Upper lobe of left lung (tissue), 6 donors: ENCODE data around the gene BAAT. TPM values are rescaled to one million over a fixed set of nuclear protein-coding genes. Genes with fewer than 3 reads are reported as not detected.

Source experiments
- ATAC-seq, 2 donors: fragments of 200-7000 bp; cut with Tn5 transposase; one replicate each; pipeline ENCODE4 v1.9.1; 2022; ENCODE audit warnings: mild to moderate bottlenecking in 2 of 2, moderate library complexity in 2 of 2; ENCODE audit not compliant: low FRiP score in 2 of 2
- DNase-seq, 2 donors: peaks; one replicate each; pipeline ENCODE4 v3.0.0-alpha.2; 2019 to 2020
- H3K27ac ChIP-seq, 4 donors: fragments of 200-600 bp; sonication (generic); one replicate each; pipeline ENCODE4 v1.5.1; 2016 to 2019
- H3K27me3 ChIP-seq, 4 donors: fragments of 200-600 bp; sonication (generic); one replicate each; pipeline ENCODE4 v1.5.1; 2017 to 2019
- H3K36me3 ChIP-seq, 4 donors: fragments of 200-600 bp; sonication (generic); one replicate each; pipeline ENCODE4 v1.5.1; 2016 to 2019
- H3K4me1 ChIP-seq, 4 donors: fragments of 200-600 bp; sonication (generic); one replicate each; pipeline ENCODE4 v1.5.1; 2018 to 2019
- H3K4me3 ChIP-seq, 4 donors: fragments of 200-600 bp; sonication (generic); one replicate each; pipeline ENCODE4 v1.5.1; 2017 to 2019; ENCODE audit warnings: mild to moderate bottlenecking in 2 of 4, moderate library complexity in 1 of 4
- H3K9me3 ChIP-seq, 4 donors: fragments of 200-600 bp; sonication (generic); one replicate each; pipeline ENCODE4 v1.5.1; 2018 to 2019
- EP300 ChIP-seq, 4 donors: sonication (generic); formaldehyde crosslinking; IDR thresholded peaks; one replicate each; pipeline ENCODE4 v1.5.1; 2017; ENCODE audit warnings: antibody characterized with exemption in 4 of 4, control low read depth in 2 of 4
- POLR2A ChIP-seq, 4 donors: fragments of 450-650 bp; IDR thresholded peaks; one replicate each; pipeline ENCODE4 v1.5.1; 2016 to 2017; ENCODE audit warnings: antibody characterized with exemption in 4 of 4, mild to moderate bottlenecking in 2 of 4
- POLR2AphosphoS5 ChIP-seq, 2 donors: sonication (generic); formaldehyde crosslinking; IDR thresholded peaks; one replicate each; pipeline ENCODE4 v1.5.1; 2017; ENCODE audit warnings: antibody characterized with exemption in 2 of 2
- WGBS, 2 donors: methylation state at CpG; one replicate each; pipeline ENCODE4 v1.1.5; 2017 to 2018; 5-methylcytosine and 5-hydroxymethylcytosine counted together
- total RNA-seq, 6 donors: library from RNA; depleted of rRNA in 4 of 6; stranded (reverse); fragments of >200 nt in 4 of 6; gene quantifications; one replicate each; pipeline versions ENCODE4 v1.1.0 to v1.2.1, GENCODE V29; 2016 to 2021
- TF ChIP-seq, protein P1 (sequence below), 6 experiments: fragments of 450-650 bp in 4 of 6; fragments of 200-600 bp in 2 of 6; sonication (generic) in 2 of 6; IDR thresholded peaks; one replicate each; pipeline ENCODE4 v1.5.1; 2016 to 2019; ENCODE audit warnings: antibody characterized with exemption in 6 of 6
- donor health status: DM: no; HTN: no; CAD: no; lungs with moderate emphysema.
- donor health status: DM: no; HTN: yes; CAD: no; lungs with severe emphysema.

Gene BAAT
- total RNA-seq, 6 donors from 2014 or later: 1.7 to 3.3 TPM; not detected in 4

DNA sequence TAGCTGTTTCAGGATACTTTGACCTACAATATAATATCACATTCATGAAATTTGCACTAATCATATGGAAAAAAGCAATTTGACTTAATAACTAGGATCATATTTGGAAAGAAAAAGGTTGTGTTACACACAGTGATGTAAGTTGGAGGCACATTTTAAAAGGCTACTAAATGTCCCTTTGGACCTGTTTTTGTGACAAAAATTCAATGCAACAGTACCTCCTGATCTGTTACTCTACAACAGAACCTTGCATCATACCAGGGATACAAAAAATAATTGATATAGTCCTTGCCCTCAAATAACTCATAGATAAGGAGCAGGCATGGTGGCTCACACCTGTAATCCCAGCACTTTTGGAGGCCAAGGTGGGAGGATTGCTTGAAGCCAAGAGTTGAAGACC, 67.1 kb downstream of the BAAT start:
- Histone ChIP-seq H3K9me3 (no peaks in the 10 kb centered on the region), H3K4me3 (no peak overlapping the region), H3K27me3 (no peaks in the 10 kb centered on the region), H3K27ac (no peak overlapping the region), H3K36me3 (no peaks in the 10 kb centered on the region), H3K4me1 (peaks cover 0 to 9% (median 6%) of the 10 kb centered on the region in 4 donors)
- no peak for ATAC-seq
- TF ChIP-seq POLR2A (IDR thresholded peaks at IDR 0.05) (no peak), POLR2AphosphoS5 (IDR thresholded peaks at IDR 0.05) (no peak), EP300 (IDR thresholded peaks at IDR 0.05) (no peak)
- TF ChIP-seq, protein P1, sequence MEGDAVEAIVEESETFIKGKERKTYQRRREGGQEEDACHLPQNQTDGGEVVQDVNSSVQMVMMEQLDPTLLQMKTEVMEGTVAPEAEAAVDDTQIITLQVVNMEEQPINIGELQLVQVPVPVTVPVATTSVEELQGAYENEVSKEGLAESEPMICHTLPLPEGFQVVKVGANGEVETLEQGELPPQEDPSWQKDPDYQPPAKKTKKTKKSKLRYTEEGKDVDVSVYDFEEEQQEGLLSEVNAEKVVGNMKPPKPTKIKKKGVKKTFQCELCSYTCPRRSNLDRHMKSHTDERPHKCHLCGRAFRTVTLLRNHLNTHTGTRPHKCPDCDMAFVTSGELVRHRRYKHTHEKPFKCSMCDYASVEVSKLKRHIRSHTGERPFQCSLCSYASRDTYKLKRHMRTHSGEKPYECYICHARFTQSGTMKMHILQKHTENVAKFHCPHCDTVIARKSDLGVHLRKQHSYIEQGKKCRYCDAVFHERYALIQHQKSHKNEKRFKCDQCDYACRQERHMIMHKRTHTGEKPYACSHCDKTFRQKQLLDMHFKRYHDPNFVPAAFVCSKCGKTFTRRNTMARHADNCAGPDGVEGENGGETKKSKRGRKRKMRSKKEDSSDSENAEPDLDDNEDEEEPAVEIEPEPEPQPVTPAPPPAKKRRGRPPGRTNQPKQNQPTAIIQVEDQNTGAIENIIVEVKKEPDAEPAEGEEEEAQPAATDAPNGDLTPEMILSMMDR (IDR thresholded peaks at IDR 0.05): no peak
- DNase-seq: no peak

DNA sequence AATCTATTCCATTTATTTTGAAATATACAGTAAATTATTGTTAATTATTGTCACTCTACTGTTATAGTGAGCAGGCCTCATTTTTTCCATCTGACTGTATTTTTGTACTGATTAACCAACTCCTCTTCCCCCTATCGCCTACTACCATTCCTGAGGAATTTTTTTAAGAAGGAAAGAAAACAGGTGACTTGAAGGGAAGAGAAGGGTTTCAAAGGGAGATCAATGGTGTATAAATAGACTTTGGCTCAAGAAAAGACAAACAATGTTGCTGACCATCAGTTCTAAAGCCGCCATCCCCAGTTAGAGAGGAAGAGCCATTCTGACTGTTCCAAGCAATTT, 69.7 kb downstream of the BAAT start:
- TF ChIP-seq POLR2A (IDR thresholded peaks at IDR 0.05): no peak
- no peak for TF ChIP-seq EP300 (IDR thresholded peaks at IDR 0.05)
- TF ChIP-seq POLR2AphosphoS5 (IDR thresholded peaks at IDR 0.05): no peak
- TF ChIP-seq, protein P1 (IDR thresholded peaks at IDR 0.05): no peak
- H3K4me3 ChIP-seq: no peak overlapping the region
- DNase-seq (no peak), ATAC-seq (no peak)
- no peaks in the 10 kb centered on the region for H3K36me3 ChIP-seq
- no peaks in the 10 kb centered on the region for H3K27me3 ChIP-seq
- no peaks in the 10 kb centered on the region for H3K9me3 ChIP-seq
- whole genome bisulfite sequencing, 2 donors: 50 to 63% methylated on average over 2 of the region's 2 CpGs
- no peak overlapping the region for H3K27ac ChIP-seq
- H3K4me1 ChIP-seq: peaks cover 0 to 9% (median 6%) of the 10 kb centered on the region in 4 donors

DNA sequence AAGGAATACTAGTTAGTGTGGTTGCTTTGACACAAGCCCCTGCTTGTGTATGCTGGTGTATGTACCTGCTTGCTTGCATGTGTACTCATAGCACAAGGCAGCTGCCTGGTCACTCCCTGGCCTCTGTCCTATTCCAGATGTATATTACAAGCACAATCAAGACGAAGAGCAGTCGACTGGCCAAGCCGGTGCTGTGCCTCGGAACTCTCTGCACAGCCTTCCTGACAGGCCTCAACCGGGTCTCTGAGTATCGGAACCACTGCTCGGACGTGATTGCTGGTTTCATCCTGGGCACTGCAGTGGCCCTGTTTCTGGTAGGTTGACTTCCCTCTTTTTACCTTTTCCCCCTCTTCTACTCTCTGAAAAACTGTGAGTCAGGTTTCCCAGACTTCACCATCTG, 72.1 kb downstream of the BAAT start:
- Histone ChIP-seq H3K4me1 (peaks cover 0 to 9% (median 6%) of the 10 kb centered on the region in 4 donors), H3K9me3 (no peaks in the 10 kb centered on the region), H3K4me3 (no peak overlapping the region), H3K27ac (no peak overlapping the region), H3K27me3 (no peaks in the 10 kb centered on the region), H3K36me3 (no peaks in the 10 kb centered on the region)
- no peak for TF ChIP-seq POLR2A (IDR thresholded peaks at IDR 0.05)
- no peak for TF ChIP-seq POLR2AphosphoS5 (IDR thresholded peaks at IDR 0.05)
- TF ChIP-seq, protein P1 (IDR thresholded peaks at IDR 0.05): no peak
- TF ChIP-seq EP300 (IDR thresholded peaks at IDR 0.05): no peak
- no peak for DNase-seq
- no peak for ATAC-seq
- 74 to 84% methylated on average over 7 to 8 of the region's 8 CpGs for WGBS, 2 donors

DNA sequence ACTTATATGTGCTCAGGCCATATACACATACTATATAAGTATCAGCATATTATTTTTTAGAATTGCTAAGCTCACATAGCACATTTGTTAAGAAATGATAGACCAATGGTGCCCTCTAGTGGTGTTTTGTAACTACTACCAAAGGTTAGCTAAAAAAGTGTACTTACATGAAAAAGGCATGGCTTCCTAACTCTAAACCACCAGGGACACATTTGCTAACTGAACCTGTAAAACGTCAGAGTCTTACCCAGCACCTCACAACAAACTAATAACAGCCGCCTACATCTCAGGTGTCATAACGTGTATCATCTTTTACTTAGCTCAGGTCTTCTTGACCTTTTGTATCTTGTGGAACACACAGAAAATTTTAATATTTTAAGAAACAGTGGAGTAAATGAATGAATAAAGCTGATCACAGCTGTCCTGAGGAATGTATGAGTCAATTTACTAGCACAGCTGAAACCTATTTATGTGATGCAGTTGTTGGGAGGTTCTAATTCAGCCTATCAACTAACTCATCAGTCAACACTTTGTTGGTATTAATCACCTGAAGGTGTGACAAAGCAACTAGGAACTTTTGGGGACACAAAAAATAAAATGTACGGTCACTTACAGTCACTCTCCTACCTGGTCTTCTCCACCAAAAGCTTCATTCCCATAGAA, 72.9 kb downstream of the BAAT start:
- no peak for TF ChIP-seq POLR2AphosphoS5 (IDR thresholded peaks at IDR 0.05)
- TF ChIP-seq, protein P1 (IDR thresholded peaks at IDR 0.05): peak; percentile 46 to 76 (median 66)
- Histone ChIP-seq H3K27me3 (no peaks in the 10 kb centered on the region), H3K4me1 (peaks cover 0 to 9% (median 6%) of the 10 kb centered on the region in 4 donors), H3K36me3 (no peaks in the 10 kb centered on the region), H3K4me3 (no peak overlapping the region), H3K27ac (no peak overlapping the region), H3K9me3 (no peaks in the 10 kb centered on the region)
- ATAC-seq (peak in 1 of 2 donors; percentile 74), DNase-seq (no peak)
- WGBS, 2 donors: 26 to 36% methylated on average over 4 of the region's 4 CpGs

DNA sequence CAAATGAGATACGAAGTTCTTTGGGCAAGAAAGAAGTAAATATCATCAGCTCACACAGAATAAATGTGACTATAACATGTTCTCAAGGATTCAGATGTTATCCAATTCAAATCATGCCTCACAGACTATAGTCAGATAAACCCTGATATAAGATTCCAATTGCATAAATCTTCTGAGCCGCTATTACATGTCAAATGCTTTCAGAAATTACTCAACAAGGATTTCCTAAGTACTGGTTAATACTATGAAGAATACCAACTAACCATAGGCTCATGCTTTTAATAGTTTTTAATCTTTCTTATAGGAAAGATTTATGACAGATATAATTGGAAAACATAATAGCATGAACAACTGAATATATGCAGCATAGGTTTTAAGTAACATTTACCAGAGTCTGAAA, 73.6 kb downstream of the BAAT start:
- WGBS, 2 donors: 35 to 36% methylated on average over 2 of the region's 2 CpGs
- ATAC-seq: no peak
- no peak overlapping the region for H3K27ac ChIP-seq

More for the DNA sequence above, 73.6 kb downstream of the BAAT start:
- no peak overlapping the region for H3K4me3 ChIP-seq
- no peaks in the 10 kb centered on the region for H3K9me3 ChIP-seq
- H3K4me1 ChIP-seq: peaks cover 0 to 9% (median 6%) of the 10 kb centered on the region in 4 donors
- no peak for DNase-seq
- no peaks in the 10 kb centered on the region for H3K27me3 ChIP-seq
- H3K36me3 ChIP-seq: no peaks in the 10 kb centered on the region
- TF ChIP-seq, protein P1 (IDR thresholded peaks at IDR 0.05): no peak
